T-cell (primary cell): ENCODE measurements around the gene SAMD4A. TPM values are rescaled to one million over a fixed set of nuclear protein-coding genes. Genes with fewer than 3 reads are reported as not detected.

Experiments used
- ATAC-seq, 4 experiments: fragments of 200-7000 bp in 3 of 4; fragments of 150-1000 bp in 1 of 4; cut with Tn5 transposase; replicated peaks in 1 of 4; 1 replicate in 3 of 4; 2 replicates in 1 of 4; pipeline ENCODE4 v1.10.0; 2021; ENCODE audit warnings: moderate library complexity in 3 of 4, mild to moderate bottlenecking in 2 of 4, moderate number of reproducible peaks in 1 of 4
- CTCF ChIA-PET, 2 donors: fragments of 300-600 bp; sonication (Branson Sonifier 250); formaldehyde crosslinking; loops; one replicate each; lab custom pipeline; 2022; ENCODE audit warnings: antibody characterized with exemption in 2 of 2; lab: Charles Lee
- POLR2A ChIA-PET, 2 donors: fragments of 300-600 bp; sonication (Branson Sonifier 250); formaldehyde crosslinking; loops; one replicate each; lab custom pipeline; 2022; ENCODE audit warnings: antibody characterized with exemption in 2 of 2; lab: Charles Lee
- DNase-seq, 35 experiments: peaks; one replicate each; pipeline versions ENCODE4 v3.0.0 to v3.0.0-alpha.2; 2013 to 2023
- H3K27ac ChIP-seq: one replicate; pipeline ENCODE4 v1.5.1; 2013; ENCODE audit warnings: low read length
- H3K27me3 ChIP-seq, 2 experiments: replicated peaks in 1 of 2; 1 replicate in 1 of 2; 2 replicates in 1 of 2; pipeline versions ENCODE4 v1.6.1 to v1.7.0; 2013; ENCODE audit warnings: low read length in 1 of 2, mixed read lengths in 1 of 2; ENCODE audit not compliant: control insufficient read depth in 2 of 2, insufficient read depth in 2 of 2; ENCODE audit errors: extremely low read depth in 1 of 2
- H3K36me3 ChIP-seq, 2 donors: 1 replicate in 1 of 2; 2 replicates in 1 of 2; pipeline versions ENCODE4 v1.6.1 to v1.7.0; 2013; ENCODE audit warnings: low read length in 1 of 2; ENCODE audit not compliant: control insufficient read depth in 2 of 2, insufficient read depth in 1 of 2; ENCODE audit errors: extremely low read depth in 1 of 2
- H3K4me1 ChIP-seq, 2 experiments: 1 replicate in 1 of 2; 2 replicates in 1 of 2; pipeline versions ENCODE4 v1.6.1 to v1.7.0; 2013; ENCODE audit warnings: low read length in 2 of 2, mixed read lengths in 1 of 2; ENCODE audit not compliant: insufficient read depth in 2 of 2, control insufficient read depth in 1 of 2; ENCODE audit errors: extremely low read depth in 1 of 2
- H3K4me3 ChIP-seq, 2 donors: 1 replicate in 1 of 2; 2 replicates in 1 of 2; pipeline versions ENCODE4 v1.5.1 to v1.7.0; 2013; ENCODE audit warnings: mild to moderate bottlenecking in 2 of 2, low read length in 1 of 2, moderate library complexity in 1 of 2; ENCODE audit not compliant: control insufficient read depth in 1 of 2; ENCODE audit errors: extremely low read depth in 1 of 2
- H3K9me3 ChIP-seq: 2 replicates; pipeline ENCODE4 v1.7.0; 2013
- H3K27ac Mint-ChIP-seq, 2 donors: one replicate each; pipeline ENCODE4 v1.8.0; 2020 to 2021; ENCODE audit warnings: mild to moderate bottlenecking in 2 of 2, mixed read lengths in 2 of 2
- H3K27me3 Mint-ChIP-seq, 2 donors: one replicate each; pipeline ENCODE4 v1.8.0; 2021 to 2022; ENCODE audit warnings: mixed read lengths in 2 of 2
- H3K36me3 Mint-ChIP-seq: one replicate; pipeline ENCODE4 v1.8.0; 2021; ENCODE audit warnings: mixed read lengths
- H3K4me1 Mint-ChIP-seq, 3 donors: one replicate each; pipeline ENCODE4 v1.8.0; 2020 to 2022; ENCODE audit warnings: mixed read lengths in 3 of 3, mild to moderate bottlenecking in 1 of 3
- H3K4me3 Mint-ChIP-seq, 3 donors: one replicate each; pipeline ENCODE4 v1.8.0; 2020 to 2022; ENCODE audit warnings: mild to moderate bottlenecking in 3 of 3, mixed read lengths in 3 of 3, moderate library complexity in 3 of 3
- H3K9me3 Mint-ChIP-seq, 3 donors: one replicate each; pipeline ENCODE4 v1.8.0; 2020 to 2022; ENCODE audit warnings: mixed read lengths in 3 of 3
- WGBS: methylation state at CpG from one replicate; pipeline ENCODE4 v1.1.5; 2013; ENCODE audit warnings: missing lambda C conversion rate; ENCODE audit not compliant: insufficient coverage; 5-methylcytosine and 5-hydroxymethylcytosine counted together
- total RNA-seq, 35 experiments: library from RNA in 6 of 35; stranded (reverse) in 6 of 35; fragments of 120-200 nt in 1 of 35; gene quantifications; one replicate each; pipeline versions ENCODE4 v1.2.1 to v1.2.4 and lab custom pipeline; 2013 to 2026

The SAMD4A gene
- total RNA-seq, 5 donors from 2014 or later (not counting 1 experiment from before 2014, with no cell fraction given) = 1.2 to 3.9 (median 1.3) TPM

DNA sequence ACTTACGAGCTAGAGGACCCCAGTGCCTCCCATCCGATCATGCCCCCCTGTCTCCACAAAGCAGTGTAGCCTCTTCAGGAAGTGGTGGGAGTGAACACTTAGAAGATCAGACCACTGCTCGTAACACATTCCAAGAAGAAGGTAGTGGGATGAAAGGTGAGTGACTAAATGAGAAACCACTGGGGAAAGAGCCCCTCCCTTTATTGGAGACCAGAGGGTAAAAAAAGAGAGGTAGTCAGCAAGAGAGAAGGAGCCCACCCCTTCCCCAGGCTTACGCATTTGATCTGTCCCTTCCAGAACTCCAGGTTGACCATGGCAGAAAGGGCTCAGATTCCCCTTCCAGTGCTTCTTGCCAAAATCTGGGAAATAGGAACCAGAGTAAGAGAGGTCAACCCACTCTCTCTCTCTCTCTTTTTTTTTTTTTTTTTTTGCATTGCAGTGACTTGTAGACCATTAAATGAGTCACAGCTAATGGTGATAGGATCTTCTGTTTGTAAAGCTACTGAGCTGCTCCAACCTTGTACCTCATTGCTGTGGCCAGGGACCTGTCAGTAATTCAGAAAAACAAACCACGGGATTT, 170.3 kb downstream of the SAMD4A start:
- WGBS = no CpG with 5 or more reads among the region's 5 CpGs
- Histone ChIP-seq H3K9me3 (no peaks in the 10 kb centered on the region), H3K4me1 (peaks cover 13 to 23% of the 10 kb centered on the region in 2 experiments), H3K27me3 (peaks cover 0 to 6% of the 10 kb centered on the region in 2 experiments), H3K27ac (no peak overlapping the region), H3K4me3 (no peak overlapping the region), H3K36me3 (no peaks in the 10 kb centered on the region)
- ChIA-PET CTCF (interaction anchor here in 1 of 2 donors (0.6 kb wide), 1 partner anchor 39 kb away, joined by 4 read pairs; no protein-coding TSS in a partner anchor), POLR2A (no interaction called here)
- no peaks in the 10 kb centered on the region for H3K36me3 Mint-ChIP-seq
- H3K9me3 Mint-ChIP-seq = no peaks in the 10 kb centered on the region
- no peak for DNase-seq
- peak overlapping the region in 1 of 3 donors; percentile 44 for H3K4me3 Mint-ChIP-seq
- ATAC-seq = no peak
- H3K27ac Mint-ChIP-seq = no peak overlapping the region
- H3K27me3 Mint-ChIP-seq = no peaks in the 10 kb centered on the region
- peaks cover 24 to 34% (median 28%) of the 10 kb centered on the region in 3 donors for H3K4me1 Mint-ChIP-seq

- H3K27ac Mint-ChIP-seq = no peak overlapping the region
- H3K9me3 Mint-ChIP-seq = no peaks in the 10 kb centered on the region
- 40% methylated on average over 1 of the region's 4 CpGs for WGBS
Measured at GRCh38 chr14:54738009-54738408, 171.1 kb downstream of the SAMD4A start.

DNA sequence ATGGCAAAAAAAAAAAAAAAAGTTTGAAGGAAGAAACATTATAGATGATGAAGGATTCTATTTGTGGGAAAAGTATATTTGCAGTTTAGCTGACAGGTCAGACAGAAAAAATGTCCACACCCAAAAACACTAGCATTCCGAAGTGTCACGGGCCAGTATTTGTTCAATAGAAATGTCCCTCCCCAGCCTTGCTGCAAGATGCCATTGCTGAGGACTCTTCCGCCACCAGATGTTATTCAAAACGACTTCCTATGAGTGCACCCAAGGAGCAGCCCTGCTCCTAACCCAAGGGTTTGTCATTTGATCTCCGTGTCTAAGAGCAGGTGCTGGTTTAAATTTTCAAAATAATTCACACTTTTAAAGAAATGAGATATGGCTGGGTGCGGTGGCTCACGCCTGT, 172.6 kb downstream of the SAMD4A start:
- H3K27ac Mint-ChIP-seq = no peak overlapping the region
- Histone ChIP-seq H3K4me1 (peaks cover 24 to 43% of the 10 kb centered on the region in 2 experiments), H3K36me3 (no peaks in the 10 kb centered on the region), H3K27ac (no peak overlapping the region), H3K27me3 (peaks cover 0 to 6% of the 10 kb centered on the region in 2 experiments), H3K9me3 (no peaks in the 10 kb centered on the region), H3K4me3 (no peak overlapping the region)
- WGBS = 90% methylated on average over 5 of the region's 7 CpGs
- no peaks in the 10 kb centered on the region for H3K36me3 Mint-ChIP-seq
- no peaks in the 10 kb centered on the region for H3K9me3 Mint-ChIP-seq
- ATAC-seq (no peak), DNase-seq (no peak)
- peaks cover 40 to 54% (median 45%) of the 10 kb centered on the region in 3 donors for H3K4me1 Mint-ChIP-seq
- CTCF ChIA-PET = no interaction called here
- POLR2A ChIA-PET = no interaction called here
- no peaks in the 10 kb centered on the region for H3K27me3 Mint-ChIP-seq
- no peak overlapping the region for H3K4me3 Mint-ChIP-seq

More at GRCh38 chr14:54738009-54738408, 171.1 kb downstream of the SAMD4A start:
- ChIA-PET POLR2A (no interaction called here), CTCF (interaction anchor here (0.6 kb wide), 2 partner anchors 38 to 241 kb away, joined by 4 read pairs; no protein-coding TSS in a partner anchor)
- peaks cover 0 to 6% of the 10 kb centered on the region in 2 experiments for H3K27me3 ChIP-seq
- Mint-ChIP-seq H3K27me3 (no peaks in the 10 kb centered on the region), H3K4me3 (peak overlapping the region in 1 of 3 donors; percentile 44), H3K4me1 (peaks cover 32 to 42% (median 36%) of the 10 kb centered on the region in 3 donors), H3K36me3 (no peaks in the 10 kb centered on the region)
- H3K36me3 ChIP-seq = no peaks in the 10 kb centered on the region
- no peak overlapping the region for H3K27ac ChIP-seq
- no peaks in the 10 kb centered on the region for H3K9me3 ChIP-seq
- ATAC-seq (peak in 2 of 4 experiments; percentile 44 to 58), DNase-seq (no peak)
- H3K4me1 ChIP-seq = peaks cover 18 to 30% of the 10 kb centered on the region in 2 experiments
- no peak overlapping the region for H3K4me3 ChIP-seq

- ATAC-seq = peak in 1 of 4 experiments; percentile 66
- no peak overlapping the region for H3K27ac ChIP-seq
- POLR2A ChIA-PET = no interaction called here
- Mint-ChIP-seq H3K27ac (peak overlapping the region in 1 of 2 donors; percentile 7), H3K9me3 (no peaks in the 10 kb centered on the region), H3K4me3 (peak overlapping the region in 1 of 3 donors; percentile 61), H3K4me1 (peaks cover 31 to 43% (median 37%) of the 10 kb centered on the region in 3 donors), H3K36me3 (no peaks in the 10 kb centered on the region), H3K27me3 (no peaks in the 10 kb centered on the region)
- H3K4me3 ChIP-seq = no peak overlapping the region
- peaks cover 0 to 3% of the 10 kb centered on the region in 2 experiments for H3K27me3 ChIP-seq
- peaks cover 24 to 36% of the 10 kb centered on the region in 2 experiments for H3K4me1 ChIP-seq
- 62% methylated on average over 3 of the region's 5 CpGs for WGBS
- no peaks in the 10 kb centered on the region for H3K9me3 ChIP-seq
- CTCF ChIA-PET = interaction anchor here in 1 of 2 donors (0.6 kb wide), 1 partner anchor 54 kb away, joined by 3 read pairs; no protein-coding TSS in a partner anchor
- DNase-seq = no peak
- no peaks in the 10 kb centered on the region for H3K36me3 ChIP-seq
Measured at GRCh38 chr14:54742492-54743350, 175.8 kb downstream of the SAMD4A start.

DNA sequence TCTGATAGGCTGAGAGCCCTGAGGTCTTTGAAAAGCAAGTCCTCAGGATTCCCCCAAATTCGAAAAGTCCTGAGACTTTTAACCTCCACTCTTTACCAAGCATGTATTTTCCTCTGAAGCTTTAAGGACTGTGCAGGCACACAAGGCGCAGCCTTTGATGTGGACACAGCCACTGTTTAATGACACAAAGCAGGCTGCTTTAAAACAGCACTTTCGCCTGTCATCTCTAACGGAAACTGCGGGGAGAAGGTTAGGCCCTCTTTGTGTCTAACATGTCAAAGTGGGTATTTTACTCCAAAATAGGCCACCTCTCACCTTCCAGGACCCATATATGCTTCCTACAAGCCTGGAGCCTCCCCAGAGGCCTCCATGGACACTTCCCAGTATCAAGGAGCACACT, 176.5 kb downstream of the SAMD4A start:
- H3K4me1 Mint-ChIP-seq = peaks cover 25 to 37% (median 31%) of the 10 kb centered on the region in 3 donors
- Histone ChIP-seq H3K4me1 (peaks cover 20 to 33% of the 10 kb centered on the region in 2 experiments), H3K4me3 (no peak overlapping the region), H3K36me3 (no peaks in the 10 kb centered on the region), H3K9me3 (no peaks in the 10 kb centered on the region), H3K27ac (no peak overlapping the region), H3K27me3 (no peaks in the 10 kb centered on the region)
- CTCF ChIA-PET = no interaction called here
- ATAC-seq (no peak), DNase-seq (no peak)
- WGBS = 66% methylated on average over 5 of the region's 5 CpGs
- POLR2A ChIA-PET = no interaction called here
- H3K9me3 Mint-ChIP-seq = no peaks in the 10 kb centered on the region
- no peaks in the 10 kb centered on the region for H3K27me3 Mint-ChIP-seq
- H3K27ac Mint-ChIP-seq = no peak overlapping the region
- no peak overlapping the region for H3K4me3 Mint-ChIP-seq
- no peaks in the 10 kb centered on the region for H3K36me3 Mint-ChIP-seq

DNA sequence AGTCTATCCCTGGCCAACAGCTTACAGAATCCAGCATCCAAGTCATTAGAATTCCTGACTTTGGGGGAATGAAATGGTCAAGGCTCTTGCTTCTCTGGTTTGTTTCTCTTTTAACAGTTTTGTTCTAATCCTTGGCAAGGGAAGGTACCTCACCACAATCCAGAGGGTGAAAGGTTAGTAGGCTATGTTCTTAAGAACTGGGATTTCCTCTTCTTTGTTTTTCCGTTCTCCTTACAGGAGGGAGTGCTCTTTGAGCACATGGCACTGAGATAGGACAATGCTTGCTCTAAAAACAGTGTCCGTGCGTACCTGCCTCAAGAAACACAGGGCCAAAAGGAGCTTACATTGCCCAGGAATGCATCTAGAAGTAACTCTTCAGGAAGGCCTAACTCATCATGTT, 179.1 kb downstream of the SAMD4A start:
- H3K27me3 ChIP-seq = no peaks in the 10 kb centered on the region
- H3K36me3 ChIP-seq = no peaks in the 10 kb centered on the region
- no peak overlapping the region for H3K4me3 Mint-ChIP-seq
- H3K27me3 Mint-ChIP-seq = no peaks in the 10 kb centered on the region
- peaks cover 17 to 32% of the 10 kb centered on the region in 2 experiments for H3K4me1 ChIP-seq
- WGBS = 100% methylated on average over 2 of the region's 3 CpGs
- no peak overlapping the region for H3K4me3 ChIP-seq
- no peak for DNase-seq
- no peaks in the 10 kb centered on the region for H3K36me3 Mint-ChIP-seq
- peaks cover 24 to 32% (median 27%) of the 10 kb centered on the region in 3 donors for H3K4me1 Mint-ChIP-seq
- CTCF ChIA-PET = no interaction called here
- no peaks in the 10 kb centered on the region for H3K9me3 Mint-ChIP-seq
- H3K9me3 ChIP-seq = no peaks in the 10 kb centered on the region
- ATAC-seq = no peak
- POLR2A ChIA-PET = no interaction called here
- no peak overlapping the region for H3K27ac ChIP-seq
- no peak overlapping the region for H3K27ac Mint-ChIP-seq
